HG03575 (cell line): ENCODE measurements around the gene EIF6.

ENCODE experiments used
- ATAC-seq: cut with Tn5 transposase; IDR thresholded peaks from one replicate; pipeline ENCODE4 v1.9.1; 2021; ENCODE audit not compliant: unreplicated experiment, insufficient number of reproducible peaks, low FRiP score; ENCODE audit errors: extremely low read depth

EIF6 gene

DNA sequence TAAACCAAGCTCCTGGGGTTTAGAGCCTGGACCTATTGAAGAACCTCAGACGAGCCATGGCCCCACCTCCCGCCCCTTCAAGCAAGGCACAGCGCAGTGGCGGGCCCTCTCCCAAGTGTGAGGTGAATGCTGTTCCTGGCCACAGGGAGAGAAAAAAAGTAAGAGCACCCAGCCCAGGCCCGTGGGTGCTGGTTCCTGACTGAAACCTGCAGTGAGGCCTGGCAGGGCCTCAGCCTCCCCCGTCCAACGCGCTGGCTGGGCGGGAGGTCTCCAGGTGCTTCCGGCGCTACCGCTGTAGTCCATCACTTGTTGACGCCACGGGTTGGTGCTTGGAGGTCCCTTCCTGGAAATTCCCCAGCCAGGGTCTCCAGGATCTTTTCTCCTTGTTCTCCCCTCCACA lies 13.2 kb upstream of the EIF6 start:
- ATAC-seq, result no peak

GRCh38 chr20:35297155-35297554 lies 12.6 kb upstream of the EIF6 start:
- no peak for ATAC-seq

GRCh38 chr20:35296101-35296554 lies 11.6 kb upstream of the EIF6 start:
- no peak for ATAC-seq

- ATAC-seq, result no peak
Measured at GRCh38 chr20:35295674-35296073, 11.1 kb upstream of the EIF6 start.

DNA sequence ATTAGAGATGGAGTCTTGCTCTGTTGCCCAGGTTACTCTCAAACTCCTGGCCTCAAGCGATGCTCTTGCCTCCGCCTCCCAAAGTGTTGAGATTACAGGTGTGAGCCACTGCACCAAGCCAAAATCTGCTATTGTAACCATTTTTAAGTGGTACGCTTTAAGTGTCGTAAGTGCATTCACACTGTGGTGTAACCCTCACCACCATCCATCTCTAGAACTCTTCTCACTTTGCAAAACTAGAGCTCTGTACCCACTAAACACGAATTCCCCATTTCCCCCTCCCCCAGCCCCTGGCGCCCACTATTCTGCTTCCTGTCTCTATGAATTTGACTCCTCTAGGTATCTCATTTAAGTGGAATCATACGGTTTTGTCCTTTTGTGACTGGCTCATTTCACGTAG lies 10.5 kb upstream of the EIF6 start:
- no peak for ATAC-seq

- ATAC-seq, result no peak
Measured at GRCh38 chr20:35294293-35294685, 9.7 kb upstream of the EIF6 start.

DNA sequence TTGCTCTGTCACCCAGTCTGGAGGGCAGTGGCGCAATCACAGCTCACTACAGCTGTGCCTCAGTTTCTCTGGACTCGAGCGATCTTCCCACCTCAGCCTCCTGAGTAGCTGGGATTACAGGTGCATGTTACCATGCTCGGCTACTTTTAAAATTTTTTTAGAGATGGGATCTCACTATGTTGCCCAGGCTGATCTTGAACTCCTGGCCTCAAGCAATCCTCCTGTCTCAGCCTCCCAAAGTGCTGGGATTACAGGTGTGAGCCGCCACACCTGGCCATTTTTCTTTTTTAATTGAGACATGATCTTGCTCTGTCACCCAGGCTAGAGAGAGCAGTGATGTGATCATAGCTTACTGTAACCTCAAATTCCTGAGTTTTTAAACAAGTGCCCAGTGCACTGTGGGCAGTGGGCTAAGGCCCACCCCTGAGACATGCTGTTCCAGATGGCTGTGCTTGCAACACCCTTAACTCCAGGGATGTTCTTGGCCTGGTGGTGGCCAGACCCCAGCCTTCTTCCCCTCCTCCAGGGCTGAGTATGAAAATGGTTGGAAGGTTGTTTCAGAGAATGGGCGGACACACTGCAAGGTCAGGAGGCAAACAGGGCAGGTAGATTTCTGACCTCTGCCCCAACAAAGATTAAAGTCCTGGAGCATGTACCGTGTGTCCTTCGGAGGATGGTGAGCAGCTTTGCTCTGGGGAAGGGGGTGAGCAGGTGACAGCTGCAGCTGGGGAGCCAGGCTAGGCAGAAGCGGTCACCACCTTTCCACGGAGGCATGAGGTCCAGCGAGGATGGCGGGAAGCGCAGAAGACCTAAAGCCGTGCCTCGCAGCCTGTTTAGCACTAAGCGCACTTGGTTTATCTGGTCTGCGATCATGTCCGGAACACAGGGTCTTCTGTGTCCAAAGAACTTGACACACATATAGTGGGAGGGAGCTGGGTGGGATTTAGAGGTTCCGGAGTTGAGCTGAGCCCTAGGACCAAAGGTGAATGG lies 9.0 kb upstream of the EIF6 start:
- ATAC-seq, result no peak

DNA sequence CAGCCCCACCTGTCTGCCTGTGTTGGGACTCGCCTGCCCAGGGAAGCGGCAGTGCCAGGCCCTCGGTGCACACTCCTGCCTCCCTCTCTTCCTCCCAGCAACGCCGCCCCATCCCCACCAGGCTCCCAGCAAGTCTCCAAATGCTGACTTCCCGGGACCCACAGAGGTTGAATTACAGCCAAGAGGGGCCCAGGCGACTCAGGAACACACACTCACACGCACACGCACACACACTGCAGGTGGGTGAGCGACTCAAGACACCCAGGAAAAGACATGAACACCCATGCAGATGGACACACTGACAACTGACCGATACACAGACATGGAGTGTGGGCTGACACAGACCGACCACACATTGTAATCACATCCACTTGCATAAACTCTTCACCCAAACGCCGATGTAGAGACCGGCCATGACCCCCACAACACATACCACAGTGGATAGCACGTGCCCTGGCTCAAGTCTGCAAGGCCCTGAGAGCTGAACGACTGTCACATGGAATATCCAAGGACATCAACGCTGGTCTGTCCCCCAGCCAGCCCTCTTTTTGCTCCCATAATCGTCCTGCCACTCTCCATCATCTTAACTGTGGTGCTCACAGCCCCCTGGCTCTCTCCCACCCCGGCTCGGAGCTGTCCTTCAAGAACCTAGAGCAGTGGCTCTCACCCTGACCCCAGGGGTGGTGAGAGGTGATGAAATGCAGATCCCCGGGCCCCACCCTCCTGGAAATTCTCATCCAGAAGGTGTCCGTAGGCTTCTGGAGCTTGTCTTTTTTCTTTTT lies 8.1 kb upstream of the EIF6 start:
- ATAC-seq, result no peak

- ATAC-seq, result no peak
Measured at GRCh38 chr20:35291654-35292503, 7.3 kb upstream of the EIF6 start, which contains the start of gene FAM83C. Gene FAM83C (minus strand): TSS chr20:35292425. CDS start chr20:35292304, 121 bp downstream.

DNA sequence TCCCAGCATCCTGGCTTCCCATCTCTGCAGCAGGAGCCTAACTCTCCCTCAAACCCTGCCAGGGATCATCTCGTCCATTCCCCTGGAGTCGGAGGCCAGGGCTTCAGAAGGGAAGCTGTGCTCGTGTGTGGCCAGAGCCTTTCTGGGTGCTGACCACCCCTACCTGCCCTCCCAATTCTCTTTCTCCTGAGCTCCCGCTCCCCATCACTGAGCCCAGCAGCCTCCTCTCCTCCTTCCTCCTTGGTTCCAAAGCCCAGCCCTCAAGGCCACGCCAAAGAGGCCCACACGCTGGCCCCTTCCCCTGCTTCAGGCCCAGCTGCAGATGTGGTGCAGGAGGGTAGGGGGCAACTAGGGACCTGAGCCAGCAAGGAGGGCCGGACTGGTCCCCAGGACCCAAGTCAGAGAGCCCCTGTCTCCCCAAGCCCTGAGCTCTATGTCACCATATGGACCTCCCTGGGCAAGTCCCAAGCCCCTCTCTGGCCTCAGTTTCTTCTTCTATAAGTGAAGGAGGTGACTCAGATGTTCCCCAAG lies 6.4 kb upstream of the EIF6 start:
- ATAC-seq, result no peak

DNA sequence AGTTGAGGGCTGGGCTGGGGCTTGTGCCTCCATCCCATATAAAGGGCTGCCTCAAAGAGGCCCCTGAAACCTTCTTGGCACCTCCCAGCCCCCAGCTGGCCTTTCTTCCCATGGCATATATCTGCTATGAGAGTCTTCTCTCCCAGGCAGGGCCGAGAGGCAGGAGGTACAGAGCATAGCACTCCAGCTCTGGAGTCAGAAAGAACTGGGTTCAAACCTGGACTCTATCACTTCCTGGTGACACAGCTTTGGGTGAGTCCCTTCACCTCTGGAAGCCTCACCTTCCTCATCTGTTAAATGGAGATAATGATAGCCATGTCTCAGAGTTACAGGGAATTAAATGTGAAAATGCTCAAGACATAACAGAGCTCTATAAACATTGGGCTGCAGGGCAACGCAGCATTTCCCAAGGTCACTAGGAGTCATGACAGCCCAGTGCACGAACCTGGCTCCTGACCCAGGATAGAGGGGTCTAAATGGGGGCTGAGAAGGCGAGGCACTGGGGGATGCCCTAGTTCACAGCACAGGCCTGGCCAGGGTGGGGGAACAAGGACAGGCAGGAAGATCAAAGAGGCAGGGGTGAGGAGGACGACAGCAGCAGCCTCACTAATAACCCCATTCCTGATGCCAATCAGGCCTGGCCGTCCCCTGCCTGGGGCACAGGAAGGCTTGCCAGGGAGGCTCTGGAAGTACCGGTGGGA lies 5.8 kb upstream of the EIF6 start:
- no peak for ATAC-seq

GRCh38 chr20:35288325-35289060 lies 3.9 kb upstream of the EIF6 start:
- ATAC-seq, result no peak

GRCh38 chr20:35287509-35288324 lies 3.1 kb upstream of the EIF6 start:
- ATAC-seq, result no peak

- no peak for ATAC-seq
Measured at GRCh38 chr20:35286899-35287508, 2.4 kb upstream of the EIF6 start.

- ATAC-seq, result no peak
Measured at GRCh38 chr20:35286077-35286898, 1.7 kb upstream of the EIF6 start.

DNA sequence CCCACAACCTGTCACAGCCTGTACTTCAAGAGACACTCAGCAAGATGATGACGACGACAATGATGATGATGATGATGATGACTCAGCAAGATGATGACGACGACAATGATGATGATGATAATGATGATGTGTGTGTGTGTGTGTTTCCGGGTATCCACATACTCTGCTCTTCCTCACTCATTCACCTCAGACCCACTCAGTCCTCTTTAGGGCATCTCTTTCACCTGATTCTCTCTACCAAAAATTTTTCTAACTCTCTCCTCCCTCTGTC lies 1.2 kb upstream of the EIF6 start:
- ATAC-seq, result no peak
